WTC11 (cell line): ENCODE measurements around the gene UROC1. TPM values are rescaled to one million over a fixed set of nuclear protein-coding genes. Genes with fewer than 3 reads are reported as not detected.

ENCODE experiments used
- ATAC-seq: fragments of 200-7000 bp; cut with Tn5 transposase; 2 replicates; pipeline ENCODE4 v1.10.0; 2021; ENCODE audit warnings: mild to moderate bottlenecking, moderate library complexity
- CTCF ChIA-PET: fragments of 300-600 bp; sonication (Branson Sonifier 250); formaldehyde crosslinking; loops from one replicate; lab custom pipeline; 2021; ENCODE audit warnings: antibody characterized with exemption; lab: Charles Lee
- POLR2A ChIA-PET: fragments of 350-600 bp; sonication (Branson Sonifier 250); formaldehyde crosslinking; loops from one replicate; lab custom pipeline; 2021; ENCODE audit warnings: antibody characterized with exemption; lab: Charles Lee
- DNase-seq: peaks from one replicate; pipeline ENCODE4 v3.0.0; 2021; ENCODE audit warnings: low spot score
- H3K27ac Mint-ChIP-seq: 2 replicates; pipeline ENCODE4 v1.8.0; 2021; ENCODE audit warnings: mixed read lengths
- H3K27me3 Mint-ChIP-seq: 2 replicates; pipeline ENCODE4 v1.8.0; 2021; ENCODE audit warnings: low read depth, mild to moderate bottlenecking, moderate library complexity, mixed read lengths
- H3K36me3 Mint-ChIP-seq: 2 replicates; pipeline ENCODE4 v1.8.0; 2021; ENCODE audit warnings: mixed read lengths
- H3K4me1 Mint-ChIP-seq: 2 replicates; pipeline ENCODE4 v1.8.0; 2022; ENCODE audit warnings: mixed read lengths
- H3K4me3 Mint-ChIP-seq: 2 replicates; pipeline ENCODE4 v1.8.0; 2021; ENCODE audit warnings: mild to moderate bottlenecking, moderate library complexity, mixed read lengths
- H3K9me3 Mint-ChIP-seq: 2 replicates; pipeline ENCODE4 v1.8.0; 2021; ENCODE audit warnings: mixed read lengths
- AFF4 ChIP-seq: sonication (generic); formaldehyde crosslinking; IDR thresholded peaks from 2 replicates; pipeline ENCODE4 v1.8.1; 2023; ENCODE audit warnings: mild to moderate bottlenecking, missing genetic modification reagents, borderline replicate concordance
- ATF6 ChIP-seq: sonication (generic); formaldehyde crosslinking; IDR thresholded peaks from 2 replicates; pipeline ENCODE4 v1.8.1; 2023; ENCODE audit warnings: mild to moderate bottlenecking, missing genetic modification reagents
- CBFB ChIP-seq: sonication (generic); formaldehyde crosslinking; IDR thresholded peaks from 2 replicates; pipeline ENCODE4 v1.8.1; 2022; ENCODE audit warnings: mild to moderate bottlenecking, low read depth, missing genetic modification reagents
- CREB1 ChIP-seq: sonication (generic); formaldehyde crosslinking; IDR thresholded peaks from 2 replicates; pipeline ENCODE4 v1.8.0; 2023; ENCODE audit warnings: mild to moderate bottlenecking, missing genetic modification reagents
- CREM ChIP-seq: sonication (generic); formaldehyde crosslinking; IDR thresholded peaks from 2 replicates; pipeline ENCODE4 v1.8.1; 2022; ENCODE audit warnings: mild to moderate bottlenecking, missing genetic modification reagents, moderate library complexity
- GRHL2 ChIP-seq: fragments of 250-450 bp; sonication (Bioruptor Pico); IDR thresholded peaks from 2 replicates; pipeline ENCODE4 v1.8.0; 2022; ENCODE audit warnings: mild to moderate bottlenecking, moderate library complexity; ENCODE audit not compliant: insufficient replicate concordance, severe bottlenecking
- IRF2 ChIP-seq: sonication (generic); formaldehyde crosslinking; IDR thresholded peaks from 2 replicates; pipeline ENCODE4 v1.8.0; 2022; ENCODE audit warnings: low read depth, missing genetic modification reagents, borderline replicate concordance
- KAT7 ChIP-seq: sonication (generic); formaldehyde crosslinking; IDR thresholded peaks from 2 replicates; pipeline ENCODE4 v1.8.1; 2023; ENCODE audit warnings: missing genetic modification reagents, mild to moderate bottlenecking, borderline replicate concordance
- RORB ChIP-seq: fragments of 250-450 bp; sonication (Bioruptor Pico); IDR thresholded peaks from 2 replicates; pipeline ENCODE4 v1.9.0; 2021; ENCODE audit warnings: mild to moderate bottlenecking
- TEAD1 ChIP-seq: sonication (generic); formaldehyde crosslinking; IDR thresholded peaks from 2 replicates; pipeline ENCODE4 v1.8.0; 2022; ENCODE audit warnings: mild to moderate bottlenecking, missing genetic modification reagents
- ZNF121 ChIP-seq: sonication (generic); formaldehyde crosslinking; IDR thresholded peaks from 2 replicates; pipeline ENCODE4 v1.8.0; 2023; ENCODE audit warnings: missing genetic modification reagents
- ZNF219 ChIP-seq: sonication (generic); formaldehyde crosslinking; IDR thresholded peaks from 2 replicates; pipeline ENCODE4 v1.8.0; 2023; ENCODE audit warnings: missing genetic modification reagents, mild to moderate bottlenecking, borderline replicate concordance
- ZNF232 ChIP-seq: sonication (generic); formaldehyde crosslinking; IDR thresholded peaks from 2 replicates; pipeline ENCODE4 v1.8.0; 2022; ENCODE audit warnings: mild to moderate bottlenecking, missing genetic modification reagents
- ZNF263 ChIP-seq: sonication (generic); formaldehyde crosslinking; IDR thresholded peaks from 2 replicates; pipeline ENCODE4 v1.8.1; 2022; ENCODE audit warnings: low read depth, mild to moderate bottlenecking, moderate library complexity, missing genetic modification reagents
- ZNF281 ChIP-seq: sonication (generic); formaldehyde crosslinking; IDR thresholded peaks from 2 replicates; pipeline ENCODE4 v1.8.0; 2023; ENCODE audit warnings: mild to moderate bottlenecking, missing genetic modification reagents
- ZNF416 ChIP-seq: fragments of 250-450 bp; sonication (Bioruptor Pico); IDR thresholded peaks from 2 replicates; pipeline ENCODE4 v1.9.0; 2021; ENCODE audit warnings: mild to moderate bottlenecking, inconsistent platforms
- total RNA-seq: library from RNA; stranded (reverse); gene quantifications from 3 replicates; pipeline ENCODE4 v1.2.3, GENCODE V29; 2021

Gene UROC1
- total RNA-seq, 1 experiment from 2014 or later, result not detected

GRCh38 chr3:126554560-126555525, 37.3 kb upstream of the UROC1 start (continued):
- TF ChIP-seq TEAD1 (CRISPR knock-in tag) (no peak), IRF2 (no peak), ZNF416 (CRISPR knock-in tag) (no peak), AFF4 (CRISPR knock-in tag) (no peak), ZNF281 (no peak), ZNF232 (CRISPR knock-in tag) (no peak)

- POLR2A ChIA-PET, result no interaction called here
- DNase-seq, result no peak
- H3K4me1 Mint-ChIP-seq, result peaks cover 29% of the 10 kb centered on the region
- no peaks in the 10 kb centered on the region; the same call in 1 of the 2 replicates for H3K27me3 Mint-ChIP-seq
- TF ChIP-seq ATF6 (CRISPR knock-in tag) (no peak), ZNF121 (CRISPR knock-in tag) (no peak), RORB (CRISPR knock-in tag) (no peak), CREM (CRISPR knock-in tag) (no peak), KAT7 (no peak), CBFB (CRISPR knock-in tag) (no peak), CREB1 (no peak), ZNF219 (CRISPR knock-in tag) (no peak), ZNF232 (CRISPR knock-in tag) (no peak), ZNF263 (no peak), GRHL2 (CRISPR knock-in tag) (no peak)
- CTCF ChIA-PET, result interaction anchor here (0.6 kb wide), 1 partner anchor 728 kb away, joined by 3 read pairs; no protein-coding TSS in a partner anchor
- H3K36me3 Mint-ChIP-seq, result no peaks in the 10 kb centered on the region
- no peak for ATAC-seq
- no peaks in the 10 kb centered on the region for H3K9me3 Mint-ChIP-seq
- H3K27ac Mint-ChIP-seq, result no peak overlapping the region
- H3K4me3 Mint-ChIP-seq, result no peak overlapping the region
These were observed 35.9 kb upstream of the UROC1 start for GRCh38 chr3:126553284-126554084.
